ENCODE data around the gene PPP6R3. TPM values are rescaled to one million over a fixed set of nuclear protein-coding genes. Genes with fewer than 3 reads are reported as not detected.

PPP6R3 gene
- total RNA-seq, 2 experiments from 2014 or later, result 95.4 to 103 TPM

DNA sequence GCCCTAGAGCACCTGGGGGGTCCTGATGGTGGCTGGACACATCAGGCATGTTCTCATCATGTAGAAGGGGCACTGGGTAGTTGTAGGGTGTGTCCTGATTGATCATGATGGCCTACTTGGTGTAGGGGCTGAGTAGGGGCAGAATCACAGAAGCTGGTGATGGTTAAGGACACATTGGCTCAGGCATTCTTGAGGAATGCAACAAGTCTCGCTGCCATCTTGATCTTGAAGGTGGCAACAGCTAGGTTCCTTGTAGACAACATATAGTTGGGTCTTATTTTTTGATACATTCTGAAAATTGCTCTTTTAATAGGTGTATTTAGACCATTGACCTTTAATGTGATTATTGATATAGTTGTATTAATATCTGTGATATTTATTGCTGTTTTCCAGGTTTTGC, 28.1 kb downstream of the PPP6R3 start:
- H3K27ac Mint-ChIP-seq, result no peak overlapping the region
- peaks cover 72% of the 10 kb centered on the region for H3K4me1 Mint-ChIP-seq (ENCODE audit: low read depth)
- ChIA-PET CTCF (no interaction called here), POLR2A (interaction anchor here (0.9 kb wide), 1 partner anchor 15 kb away, joined by 4 read pairs; no protein-coding TSS in a partner anchor)
- no peak overlapping the region for H3K4me3 Mint-ChIP-seq
- ATAC-seq, result no peak
- peaks cover 29% of the 10 kb centered on the region for H3K36me3 Mint-ChIP-seq (ENCODE audit: low read depth)
- TF ChIP-seq, protein P1, sequence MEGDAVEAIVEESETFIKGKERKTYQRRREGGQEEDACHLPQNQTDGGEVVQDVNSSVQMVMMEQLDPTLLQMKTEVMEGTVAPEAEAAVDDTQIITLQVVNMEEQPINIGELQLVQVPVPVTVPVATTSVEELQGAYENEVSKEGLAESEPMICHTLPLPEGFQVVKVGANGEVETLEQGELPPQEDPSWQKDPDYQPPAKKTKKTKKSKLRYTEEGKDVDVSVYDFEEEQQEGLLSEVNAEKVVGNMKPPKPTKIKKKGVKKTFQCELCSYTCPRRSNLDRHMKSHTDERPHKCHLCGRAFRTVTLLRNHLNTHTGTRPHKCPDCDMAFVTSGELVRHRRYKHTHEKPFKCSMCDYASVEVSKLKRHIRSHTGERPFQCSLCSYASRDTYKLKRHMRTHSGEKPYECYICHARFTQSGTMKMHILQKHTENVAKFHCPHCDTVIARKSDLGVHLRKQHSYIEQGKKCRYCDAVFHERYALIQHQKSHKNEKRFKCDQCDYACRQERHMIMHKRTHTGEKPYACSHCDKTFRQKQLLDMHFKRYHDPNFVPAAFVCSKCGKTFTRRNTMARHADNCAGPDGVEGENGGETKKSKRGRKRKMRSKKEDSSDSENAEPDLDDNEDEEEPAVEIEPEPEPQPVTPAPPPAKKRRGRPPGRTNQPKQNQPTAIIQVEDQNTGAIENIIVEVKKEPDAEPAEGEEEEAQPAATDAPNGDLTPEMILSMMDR (IDR thresholded peaks at IDR 0.05), result no peak
- no peaks in the 10 kb centered on the region for H3K27me3 Mint-ChIP-seq
- no peak for DNase-seq
- intact Hi-C loops (cut with micrococcal nuclease), result no loop called here
- no peaks in the 10 kb centered on the region for H3K9me3 Mint-ChIP-seq

GRCh38 chr11:68495220-68495729, 34.7 kb downstream of the PPP6R3 start:
- H3K4me3 Mint-ChIP-seq, result no peak overlapping the region
- intact Hi-C loops (cut with micrococcal nuclease), result no loop called here
- peaks cover 74% of the 10 kb centered on the region for H3K4me1 Mint-ChIP-seq (ENCODE audit: low read depth)
- POLR2A ChIA-PET, result interaction anchor here (1.3 kb wide), 1 partner anchor 10 kb away, joined by 4 read pairs; no protein-coding TSS in a partner anchor
- H3K36me3 Mint-ChIP-seq (ENCODE audit: low read depth), result peaks cover 7% of the 10 kb centered on the region
- DNase-seq (no peak), ATAC-seq (no peak)
- TF ChIP-seq, protein P1 (IDR thresholded peaks at IDR 0.05), result no peak
- CTCF ChIA-PET, result no interaction called here
- H3K27ac Mint-ChIP-seq, result no peak overlapping the region
- H3K9me3 Mint-ChIP-seq, result peaks cover 3% of the 10 kb centered on the region
- no peaks in the 10 kb centered on the region for H3K27me3 Mint-ChIP-seq

GRCh38 chr11:68495872-68496271, 35.3 kb downstream of the PPP6R3 start:
- POLR2A ChIA-PET, result interaction anchor here (1.3 kb wide), 1 partner anchor 10 kb away, joined by 4 read pairs; no protein-coding TSS in a partner anchor
- intact Hi-C loops (cut with micrococcal nuclease), result no loop called here
- peaks cover 73% of the 10 kb centered on the region for H3K4me1 Mint-ChIP-seq (ENCODE audit: low read depth)
- H3K27me3 Mint-ChIP-seq, result no peaks in the 10 kb centered on the region
- H3K9me3 Mint-ChIP-seq, result peaks cover 3% of the 10 kb centered on the region
- peaks cover 7% of the 10 kb centered on the region for H3K36me3 Mint-ChIP-seq (ENCODE audit: low read depth)
- TF ChIP-seq, protein P1 (IDR thresholded peaks at IDR 0.05), result no peak
- DNase-seq, result no peak
- H3K27ac Mint-ChIP-seq, result no peak overlapping the region
- CTCF ChIA-PET, result no interaction called here
- no peak overlapping the region for H3K4me3 Mint-ChIP-seq
- no peak for ATAC-seq

GRCh38 chr11:68497761-68498160, 37.2 kb downstream of the PPP6R3 start:
- no peaks in the 10 kb centered on the region for H3K27me3 Mint-ChIP-seq
- peaks cover 67% of the 10 kb centered on the region for H3K4me1 Mint-ChIP-seq (ENCODE audit: low read depth)
- H3K27ac Mint-ChIP-seq, result no peak overlapping the region
- H3K36me3 Mint-ChIP-seq (ENCODE audit: low read depth), result peaks cover 9% of the 10 kb centered on the region
- peaks cover 3% of the 10 kb centered on the region for H3K9me3 Mint-ChIP-seq
- no peak for DNase-seq
- TF ChIP-seq, protein P1 (IDR thresholded peaks at IDR 0.05), result no peak
- ChIA-PET POLR2A (no interaction called here), CTCF (interaction anchor here (1.5 kb wide), 1 partner anchor 13 kb away, joined by 5 read pairs; no protein-coding TSS in a partner anchor)
- no peak overlapping the region for H3K4me3 Mint-ChIP-seq
- no peak for ATAC-seq
- intact Hi-C loops (cut with micrococcal nuclease), result no loop called here

DNA sequence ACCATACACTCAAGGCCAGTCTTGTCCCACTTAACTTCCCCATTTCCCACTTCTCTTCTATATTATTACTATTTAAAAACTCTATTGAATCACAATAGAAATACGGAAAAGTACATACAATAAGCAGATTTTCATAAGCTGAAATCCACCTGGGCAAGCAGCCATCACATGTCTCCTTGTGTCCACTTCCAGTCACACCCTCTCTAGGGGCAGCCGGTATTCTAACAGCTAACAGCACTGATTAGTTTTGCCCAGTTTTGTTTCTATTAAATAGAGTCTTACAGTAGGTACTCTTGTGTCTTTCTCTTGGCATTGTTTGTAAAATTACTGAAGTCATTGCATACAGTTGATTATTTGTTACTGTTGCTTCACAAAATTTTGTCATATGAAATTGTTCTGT, 37.8 kb downstream of the PPP6R3 start:
- DNase-seq (no peak), ATAC-seq (no peak)
- ChIA-PET CTCF (interaction anchor here (1.5 kb wide), 1 partner anchor 12 kb away, joined by 5 read pairs; no protein-coding TSS in a partner anchor), POLR2A (no interaction called here)
- Mint-ChIP-seq H3K27me3 (no peaks in the 10 kb centered on the region), H3K9me3 (peaks cover 3% of the 10 kb centered on the region), H3K27ac (no peak overlapping the region), H3K36me3 (ENCODE audit: low read depth) (peaks cover 9% of the 10 kb centered on the region), H3K4me1 (ENCODE audit: low read depth) (peaks cover 67% of the 10 kb centered on the region), H3K4me3 (no peak overlapping the region)
- TF ChIP-seq, protein P1 (IDR thresholded peaks at IDR 0.05), result no peak
- intact Hi-C loops (cut with micrococcal nuclease), result no loop called here

All from activated CD8-positive, alpha-beta T cell treated with anti-CD3 and anti-CD28 coated beads for 36 hours (primary cell).